Lower leg skin (tissue), 4 donors: ENCODE results near the gene EPYC. TPM values are rescaled to one million over a fixed set of nuclear protein-coding genes. Genes with fewer than 3 reads are reported as not detected.

ENCODE experiments used
- DNase-seq, 2 donors: peaks; one replicate each; pipeline ENCODE4 v3.0.0-alpha.2; 2019; ENCODE audit warnings: low spot score in 2 of 2
- H3K4me3 ChIP-seq: fragments of 200-600 bp; sonication (generic); 2 replicates; pipeline ENCODE4 v1.5.1; 2017; ENCODE audit warnings: mild to moderate bottlenecking, low read depth; ENCODE audit not compliant: poor library complexity, severe bottlenecking
- CTCF ChIP-seq, 3 donors: fragments of 450-650 bp; IDR thresholded peaks; one replicate each; pipeline ENCODE4 v1.5.1; 2016; ENCODE audit warnings: antibody characterized with exemption in 3 of 3, mild to moderate bottlenecking in 3 of 3, moderate library complexity in 2 of 3
- POLR2A ChIP-seq, 2 donors: fragments of 450-650 bp; IDR thresholded peaks; one replicate each; pipeline ENCODE4 v1.6.1; 2016 to 2017; ENCODE audit warnings: antibody characterized with exemption in 2 of 2, mild to moderate bottlenecking in 1 of 2, moderate library complexity in 1 of 2
- WGBS, 2 donors: methylation state at CpG; one replicate each; pipeline ENCODE4 v1.1.5; 2018; 5-methylcytosine and 5-hydroxymethylcytosine counted together
- intact Hi-C: fragments of 100-400 bp; cut with DNase I; formaldehyde crosslinking; loops from one replicate; pipeline ENCODE4 v1.15.0; 2023; ENCODE audit warnings: low total_unique reads
- total RNA-seq, 4 donors: library from RNA; depleted of rRNA; stranded (reverse); fragments of >200 nt; gene quantifications; one replicate each; pipeline ENCODE4 v1.1.0, GENCODE V29; 2016

Gene EPYC
- total RNA-seq, 4 donors from 2014 or later = not detected

- TF ChIP-seq POLR2A (IDR thresholded peaks at IDR 0.05) = no peak
- TF ChIP-seq CTCF (IDR thresholded peaks at IDR 0.05) = no peak
- WGBS, 2 donors = 81 to 89% methylated on average over 2 of the region's 2 CpGs
- H3K4me3 ChIP-seq = no peak overlapping the region
- no peak for DNase-seq
- intact Hi-C loops = no loop called here
These were observed 39.6 kb downstream of the EPYC start for GRCh38 chr12:90965204-90965603.

GRCh38 chr12:90964616-90965015, 40.2 kb downstream of the EPYC start:
- H3K4me3 ChIP-seq = no peak overlapping the region
- DNase-seq = no peak
- WGBS, 2 donors = 59% methylated on average over 2 of the region's 2 CpGs
- TF ChIP-seq POLR2A (IDR thresholded peaks at IDR 0.05) = no peak
- no peak for TF ChIP-seq CTCF (IDR thresholded peaks at IDR 0.05)
- intact Hi-C loops = no loop called here

GRCh38 chr12:90963946-90964345, 40.8 kb downstream of the EPYC start:
- DNase-seq = no peak
- WGBS, 2 donors = 81 to 86% methylated on average over 6 of the region's 6 CpGs
- H3K4me3 ChIP-seq = no peak overlapping the region
- intact Hi-C loops = no loop called here
- no peak for TF ChIP-seq POLR2A (IDR thresholded peaks at IDR 0.05)
- TF ChIP-seq CTCF (IDR thresholded peaks at IDR 0.05) = no peak

- WGBS, 2 donors = 91 to 92% methylated on average over 4 of the region's 4 CpGs
- no peak overlapping the region for H3K4me3 ChIP-seq
- TF ChIP-seq CTCF (IDR thresholded peaks at IDR 0.05) = no peak
- no peak for TF ChIP-seq POLR2A (IDR thresholded peaks at IDR 0.05)
- no peak for DNase-seq
- intact Hi-C loops = no loop called here
These were observed 43.6 kb downstream of the EPYC start for GRCh38 chr12:90961154-90961553.

GRCh38 chr12:90959538-90960139, 45.1 kb downstream of the EPYC start:
- TF ChIP-seq CTCF (IDR thresholded peaks at IDR 0.05) (no peak), POLR2A (IDR thresholded peaks at IDR 0.05) (no peak)
- intact Hi-C loops = no loop called here
- H3K4me3 ChIP-seq = no peak overlapping the region
- DNase-seq = no peak
- WGBS, 2 donors = 3 to 14% methylated on average over 4 of the region's 4 CpGs

- intact Hi-C loops = no loop called here
- H3K4me3 ChIP-seq = no peak overlapping the region
- TF ChIP-seq CTCF (IDR thresholded peaks at IDR 0.05) (no peak), POLR2A (IDR thresholded peaks at IDR 0.05) (no peak)
- 51 to 53% methylated on average over 4 of the region's 4 CpGs for WGBS, 2 donors
- no peak for DNase-seq
These were observed 45.7 kb downstream of the EPYC start for GRCh38 chr12:90959032-90959431.
